Bladder microvascular endothelial cell (primary cell): ENCODE measurements around the gene KCNG1. TPM values are rescaled to one million over a fixed set of nuclear protein-coding genes. Genes with fewer than 3 reads are reported as not detected.

Experiments
- total RNA-seq: library from RNA; depleted of rRNA; stranded (reverse); fragments of >200 nt; gene quantifications from 2 replicates; pipeline ENCODE4 v1.2.3, GENCODE V29; 2014

The KCNG1 gene
- 1.3 and 3.4 TPM in 2 replicates for total RNA-seq

GRCh38 chr20:51022803-51023616, at the start of gene KCNG1:
KCNG1 (minus strand) TSS chr20:51023107; CDS start chr20:51010338, 12,769 bp downstream.

GRCh38 chr20:50958615-50959542, 64.0 kb downstream of the KCNG1 start, which contains the start of gene MOCS3:
MOCS3 (plus strand) TSS chr20:50958818; CDS start chr20:50958843, 25 bp downstream.

GRCh38 chr20:50957798-50958614, 64.9 kb downstream of the KCNG1 start, which contains the start of gene DPM1:
DPM1 (minus strand) TSS chr20:50958532; CDS start chr20:50958523, 9 bp downstream.

Other genes with a start within 250 kb of the KCNG1 start
- 0.16 and 1.4 TPM in 2 replicates for gene BCAS4, start 228.0 kb downstream of the KCNG1 start, total RNA-seq
- gene ADNP, start 91.7 kb downstream of the KCNG1 start, total RNA-seq, result 18.5 and 51.0 TPM in 2 replicates
- 42.7 and 47.5 TPM in 2 replicates for gene DPM1, start 64.6 kb downstream of the KCNG1 start, total RNA-seq
- gene MOCS3, start 64.3 kb downstream of the KCNG1 start, total RNA-seq, result 5.0 and 6.8 TPM in 2 replicates